Gastroesophageal sphincter (tissue), 4 donors: ENCODE data around the gene G6PC3. TPM values are rescaled to one million over a fixed set of nuclear protein-coding genes. Genes with fewer than 3 reads are reported as not detected.

Experiments
- ATAC-seq: fragments of 150-250 bp; one replicate; pipeline ENCODE4 v1.9.1; 2016; ENCODE audit warnings: mild to moderate bottlenecking, moderate library complexity
- H3K27ac ChIP-seq, 4 donors: fragments of 200-600 bp; sonication (generic) in 3 of 4; 1 replicate in 3 of 4; 2 replicates in 1 of 4; pipeline ENCODE4 v1.5.1; 2016 to 2019
- H3K27me3 ChIP-seq: fragments of 200-600 bp; sonication (generic); one replicate; pipeline ENCODE4 v1.5.1; 2019
- H3K36me3 ChIP-seq, 2 donors: fragments of 200-600 bp; sonication (generic); one replicate each; pipeline ENCODE4 v1.5.1; 2019; ENCODE audit warnings: control low read depth in 1 of 2
- H3K4me1 ChIP-seq, 3 donors: fragments of 200-600 bp; sonication (generic); 1 replicate in 2 of 3; 2 replicates in 1 of 3; pipeline ENCODE4 v1.5.1; 2016 to 2019; ENCODE audit warnings: control low read depth in 2 of 3
- H3K4me3 ChIP-seq, 2 donors: fragments of 200-600 bp; sonication (generic); one replicate each; pipeline ENCODE4 v1.5.1; 2019; ENCODE audit warnings: mild to moderate bottlenecking in 1 of 2, moderate library complexity in 1 of 2
- H3K9me3 ChIP-seq, 3 donors: fragments of 200-600 bp; sonication (generic); one replicate each; pipeline ENCODE4 v1.5.1; 2017 to 2019; ENCODE audit warnings: control low read depth in 2 of 3
- CTCF ChIP-seq, 4 experiments: fragments of 200-600 bp in 2 of 4; fragments of 450-650 bp in 2 of 4; sonication (generic) in 1 of 4; IDR thresholded peaks; one replicate each; pipeline ENCODE4 v1.5.1; 2017 to 2019; ENCODE audit warnings: antibody characterized with exemption in 4 of 4, mild to moderate bottlenecking in 2 of 4, moderate library complexity in 2 of 4
- EP300 ChIP-seq: sonication (generic); formaldehyde crosslinking; IDR thresholded peaks from one replicate; pipeline ENCODE4 v1.6.1; 2017; ENCODE audit warnings: antibody characterized with exemption, mild to moderate bottlenecking
- POLR2A ChIP-seq, 2 donors: fragments of 450-650 bp; IDR thresholded peaks; one replicate each; pipeline ENCODE4 v1.6.1; 2017; ENCODE audit warnings: antibody characterized with exemption in 2 of 2, mild to moderate bottlenecking in 2 of 2, moderate library complexity in 1 of 2
- POLR2AphosphoS5 ChIP-seq: sonication (generic); formaldehyde crosslinking; IDR thresholded peaks from one replicate; pipeline ENCODE4 v1.6.1; 2017; ENCODE audit warnings: antibody characterized with exemption
- WGBS, 2 donors: methylation state at CpG; one replicate each; pipeline ENCODE4 v1.1.5; 2018; ENCODE audit warnings: low coverage in 1 of 2; 5-methylcytosine and 5-hydroxymethylcytosine counted together
- total RNA-seq, 4 donors: library from RNA; depleted of rRNA; stranded (reverse); fragments of >200 nt; gene quantifications; one replicate each; pipeline ENCODE4 v1.1.0, GENCODE V29; 2016

Gene G6PC3
- total RNA-seq, 4 donors from 2014 or later: 22.1 to 27.5 (median 26.2) TPM

GRCh38 chr17:44062871-44063270, 7.7 kb upstream of the G6PC3 start:
- no peak overlapping the region for H3K4me3 ChIP-seq
- no peak overlapping the region for H3K27ac ChIP-seq
- peaks cover 0 to 61% of the 10 kb centered on the region in 2 donors for H3K36me3 ChIP-seq
- H3K27me3 ChIP-seq: no peaks in the 10 kb centered on the region
- TF ChIP-seq POLR2AphosphoS5: no peak
- no peak for TF ChIP-seq EP300
- no peak for TF ChIP-seq POLR2A (IDR thresholded peaks at IDR 0.05)
- no peak for TF ChIP-seq CTCF (IDR thresholded peaks at IDR 0.05)
- peaks cover 0 to 49% (median 5%) of the 10 kb centered on the region in 3 donors for H3K4me1 ChIP-seq
- 85% methylated on average over 11 of the region's 15 CpGs; no CpG with 5 or more reads in 1 of the 2 donors for WGBS, 2 donors
- H3K9me3 ChIP-seq: no peaks in the 10 kb centered on the region
- no peak for ATAC-seq

- no peak for ATAC-seq
- Histone ChIP-seq H3K27ac (no peak overlapping the region), H3K36me3 (peaks cover 0 to 51% of the 10 kb centered on the region in 2 donors), H3K27me3 (no peaks in the 10 kb centered on the region), H3K9me3 (no peaks in the 10 kb centered on the region), H3K4me3 (no peak overlapping the region), H3K4me1 (peaks cover 0 to 42% (median 5%) of the 10 kb centered on the region in 3 donors)
- TF ChIP-seq POLR2A (IDR thresholded peaks at IDR 0.05) (no peak), POLR2AphosphoS5 (no peak), CTCF (IDR thresholded peaks at IDR 0.05) (no peak), EP300 (no peak)
- WGBS, 2 donors: 58 to 73% methylated on average over 5 to 9 of the region's 10 CpGs
Measured at GRCh38 chr17:44063704-44064639, 6.6 kb upstream of the G6PC3 start.

- peaks cover 0 to 35% of the 10 kb centered on the region in 2 donors for H3K36me3 ChIP-seq
Measured at GRCh38 chr17:44065668-44066203, 4.8 kb upstream of the G6PC3 start.

GRCh38 chr17:44066204-44066930, 4.2 kb upstream of the G6PC3 start, which contains the start of gene LSM12:
LSM12 (minus strand) TSS chr17:44066671; CDS start chr17:44066587, 84 bp downstream.
- H3K4me3 ChIP-seq: peak within 1 kb of the TSS; percentile 63 to 84
- peaks cover 0 to 47% (median 10%) of the 10 kb centered on the region in 3 donors for H3K4me1 ChIP-seq
- ATAC-seq: peak; percentile 82
- H3K27ac ChIP-seq: peak within 1 kb of the TSS; percentile 87 to 98 (median 96)
- WGBS, 2 donors: 0 to 4% methylated on average over 4 to 23 of the region's 65 CpGs
- H3K9me3 ChIP-seq: no peaks in the 10 kb centered on the region
- peaks cover 0 to 29% of the 10 kb centered on the region in 2 donors for H3K36me3 ChIP-seq
- no peaks in the 10 kb centered on the region for H3K27me3 ChIP-seq
- TF ChIP-seq POLR2A (IDR thresholded peaks at IDR 0.05) (peak; percentile 65 to 79), POLR2AphosphoS5 (peak; percentile 34), EP300 (no peak), CTCF (IDR thresholded peaks at IDR 0.05) (peak in 2 of 4 experiments; percentile 8 to 9)

More at GRCh38 chr17:44065668-44066203, 4.8 kb upstream of the G6PC3 start:
- Histone ChIP-seq H3K4me3 (peak overlapping the region; percentile 63 to 84), H3K27me3 (no peaks in the 10 kb centered on the region), H3K9me3 (no peaks in the 10 kb centered on the region), H3K4me1 (peaks cover 0 to 45% (median 9%) of the 10 kb centered on the region in 3 donors), H3K27ac (peak overlapping the region; percentile 87 to 98 (median 96))
- TF ChIP-seq POLR2A (IDR thresholded peaks at IDR 0.05): no peak
- no peak for TF ChIP-seq POLR2AphosphoS5
- TF ChIP-seq CTCF (IDR thresholded peaks at IDR 0.05): no peak
- TF ChIP-seq EP300: no peak
- no peak for ATAC-seq
- 0 to 2% methylated on average over 5 to 8 of the region's 9 CpGs for WGBS, 2 donors
